ENCODE results near the gene UGT1A9. TPM values are rescaled to one million over a fixed set of nuclear protein-coding genes. Genes with fewer than 3 reads are reported as not detected.
A peak's percentile ranks its signal among the peaks of the same experiment; 100 is the strongest.

Gene UGT1A9
- polyA plus RNA-seq, 1 donor from 2014 or later: not detected

GRCh38 chr2:233773854-233774253 lies 102.2 kb downstream of the UGT1A9 start:
- Mint-ChIP-seq H3K36me3 (peaks cover 2% of the 10 kb centered on the region), H3K27me3 (peaks cover 10% of the 10 kb centered on the region), H3K4me3 (no peak overlapping the region), H3K9me3 (peaks cover 2 to 12% (median 8%) of the 10 kb centered on the region in 3 donors), H3K4me1 (no peaks in the 10 kb centered on the region), H3K27ac (no peak overlapping the region)

GRCh38 chr2:233775414-233775813 lies 103.7 kb downstream of the UGT1A9 start:
- no peak overlapping the region for H3K27ac Mint-ChIP-seq
- peaks cover 2 to 12% (median 10%) of the 10 kb centered on the region in 3 donors for H3K9me3 Mint-ChIP-seq
- peaks cover 18% of the 10 kb centered on the region for H3K27me3 Mint-ChIP-seq
- H3K4me3 Mint-ChIP-seq: peak overlapping the region in 1 of 4 donors; percentile 17
- peaks cover 2% of the 10 kb centered on the region for H3K36me3 Mint-ChIP-seq
- H3K4me1 Mint-ChIP-seq: no peaks in the 10 kb centered on the region

- peaks cover 7 to 12% (median 8%) of the 10 kb centered on the region in 3 donors for H3K9me3 Mint-ChIP-seq
- H3K4me1 Mint-ChIP-seq: no peaks in the 10 kb centered on the region
- H3K36me3 Mint-ChIP-seq: peaks cover 4% of the 10 kb centered on the region
- peak within 1 kb of the TSS in 1 of 3 donors; percentile 14 for H3K27ac Mint-ChIP-seq
- peaks cover 20% of the 10 kb centered on the region for H3K27me3 Mint-ChIP-seq
- no peak within 1 kb of the TSS for H3K4me3 Mint-ChIP-seq
Observed at GRCh38 chr2:233778030-233778429, 106.3 kb downstream of the UGT1A9 start, which contains the start of gene MROH2A. Gene MROH2A (plus strand): TSS chr2:233778330. CDS start chr2:233779359, 1,029 bp downstream.

GRCh38 chr2:233779722-233780121 lies 108.0 kb downstream of the UGT1A9 start:
- H3K9me3 Mint-ChIP-seq: peaks cover 7 to 12% (median 8%) of the 10 kb centered on the region in 3 donors
- H3K27ac Mint-ChIP-seq: no peak overlapping the region
- no peak overlapping the region for H3K4me3 Mint-ChIP-seq
- H3K4me1 Mint-ChIP-seq: no peaks in the 10 kb centered on the region
- H3K27me3 Mint-ChIP-seq: peaks cover 22% of the 10 kb centered on the region
- peaks cover 4% of the 10 kb centered on the region for H3K36me3 Mint-ChIP-seq

GRCh38 chr2:233780771-233781170 lies 109.1 kb downstream of the UGT1A9 start:
- Mint-ChIP-seq H3K27me3 (peaks cover 20% of the 10 kb centered on the region), H3K36me3 (peaks cover 3% of the 10 kb centered on the region), H3K27ac (no peak overlapping the region), H3K9me3 (peaks cover 6 to 11% (median 7%) of the 10 kb centered on the region in 3 donors), H3K4me3 (no peak overlapping the region), H3K4me1 (no peaks in the 10 kb centered on the region)

GRCh38 chr2:233789554-233789953 lies 117.9 kb downstream of the UGT1A9 start:
- H3K9me3 Mint-ChIP-seq: no peaks in the 10 kb centered on the region
- H3K36me3 Mint-ChIP-seq: peaks cover 4% of the 10 kb centered on the region
- H3K4me3 Mint-ChIP-seq: no peak overlapping the region
- no peaks in the 10 kb centered on the region for H3K4me1 Mint-ChIP-seq
- no peak overlapping the region for H3K27ac Mint-ChIP-seq
- no peaks in the 10 kb centered on the region for H3K27me3 Mint-ChIP-seq

GRCh38 chr2:233791151-233791882 lies 119.6 kb downstream of the UGT1A9 start:
- no peaks in the 10 kb centered on the region for H3K36me3 Mint-ChIP-seq
- H3K27ac Mint-ChIP-seq: peak overlapping the region in 1 of 3 donors; percentile 65
- H3K27me3 Mint-ChIP-seq: peaks cover 1% of the 10 kb centered on the region
- H3K4me1 Mint-ChIP-seq: no peaks in the 10 kb centered on the region
- H3K4me3 Mint-ChIP-seq: no peak overlapping the region
- H3K9me3 Mint-ChIP-seq: no peaks in the 10 kb centered on the region

GRCh38 chr2:233791883-233792329 lies 120.2 kb downstream of the UGT1A9 start:
- Mint-ChIP-seq H3K36me3 (no peaks in the 10 kb centered on the region), H3K27ac (no peak overlapping the region), H3K9me3 (no peaks in the 10 kb centered on the region), H3K4me3 (no peak overlapping the region), H3K27me3 (peaks cover 1% of the 10 kb centered on the region), H3K4me1 (no peaks in the 10 kb centered on the region)

GRCh38 chr2:233792720-233793119 lies 121.0 kb downstream of the UGT1A9 start:
- H3K9me3 Mint-ChIP-seq: no peaks in the 10 kb centered on the region
- H3K36me3 Mint-ChIP-seq: no peaks in the 10 kb centered on the region

GRCh38 chr2:233793465-233794127 lies 121.9 kb downstream of the UGT1A9 start:
- peaks cover 1% of the 10 kb centered on the region for H3K27me3 Mint-ChIP-seq
- H3K4me3 Mint-ChIP-seq: no peak overlapping the region
- H3K36me3 Mint-ChIP-seq: no peaks in the 10 kb centered on the region
- no peaks in the 10 kb centered on the region for H3K4me1 Mint-ChIP-seq
- H3K9me3 Mint-ChIP-seq: no peaks in the 10 kb centered on the region
- H3K27ac Mint-ChIP-seq: no peak overlapping the region

More at GRCh38 chr2:233792720-233793119, 121.0 kb downstream of the UGT1A9 start:
- Mint-ChIP-seq H3K27me3 (peaks cover 1% of the 10 kb centered on the region), H3K4me1 (no peaks in the 10 kb centered on the region), H3K27ac (no peak overlapping the region), H3K4me3 (no peak overlapping the region)

- Mint-ChIP-seq H3K4me3 (no peak overlapping the region), H3K27me3 (peaks cover 1% of the 10 kb centered on the region), H3K36me3 (no peaks in the 10 kb centered on the region)
Observed at GRCh38 chr2:233794128-233794658, 122.5 kb downstream of the UGT1A9 start.

GRCh38 chr2:233795735-233796171 lies 124.1 kb downstream of the UGT1A9 start:
- no peak overlapping the region for H3K27ac Mint-ChIP-seq
- H3K4me3 Mint-ChIP-seq: no peak overlapping the region
- no peaks in the 10 kb centered on the region for H3K36me3 Mint-ChIP-seq
- H3K9me3 Mint-ChIP-seq: no peaks in the 10 kb centered on the region
- H3K4me1 Mint-ChIP-seq: no peaks in the 10 kb centered on the region
- peaks cover 1% of the 10 kb centered on the region for H3K27me3 Mint-ChIP-seq

More at GRCh38 chr2:233794128-233794658, 122.5 kb downstream of the UGT1A9 start:
- H3K9me3 Mint-ChIP-seq: no peaks in the 10 kb centered on the region
- no peaks in the 10 kb centered on the region for H3K4me1 Mint-ChIP-seq
- H3K27ac Mint-ChIP-seq: no peak overlapping the region

GRCh38 chr2:233796254-233796653 lies 124.6 kb downstream of the UGT1A9 start:
- H3K4me1 Mint-ChIP-seq: no peaks in the 10 kb centered on the region
- H3K4me3 Mint-ChIP-seq: no peak overlapping the region
- no peaks in the 10 kb centered on the region for H3K36me3 Mint-ChIP-seq
- H3K9me3 Mint-ChIP-seq: no peaks in the 10 kb centered on the region
- H3K27me3 Mint-ChIP-seq: peaks cover 1% of the 10 kb centered on the region
- no peak overlapping the region for H3K27ac Mint-ChIP-seq

- no peaks in the 10 kb centered on the region for H3K9me3 Mint-ChIP-seq
- peaks cover 5% of the 10 kb centered on the region for H3K27me3 Mint-ChIP-seq
- H3K4me3 Mint-ChIP-seq: no peak overlapping the region
- H3K4me1 Mint-ChIP-seq: no peaks in the 10 kb centered on the region
- H3K27ac Mint-ChIP-seq: no peak overlapping the region
- no peaks in the 10 kb centered on the region for H3K36me3 Mint-ChIP-seq
Observed at GRCh38 chr2:233798335-233799086, 126.8 kb downstream of the UGT1A9 start.
